Measurements from ENCODE around the gene CCT6A. TPM values are rescaled to one million over a fixed set of nuclear protein-coding genes. Genes with fewer than 3 reads are reported as not detected.
"Not testable (repeated sequence)": the region's sequence is repeated elsewhere in the genome, so short reads cannot be mapped to it uniquely, and the experiment has no call there.

The CCT6A gene
- polyA plus RNA-seq, 1 donor from 2014 or later, result 275 TPM

DNA sequence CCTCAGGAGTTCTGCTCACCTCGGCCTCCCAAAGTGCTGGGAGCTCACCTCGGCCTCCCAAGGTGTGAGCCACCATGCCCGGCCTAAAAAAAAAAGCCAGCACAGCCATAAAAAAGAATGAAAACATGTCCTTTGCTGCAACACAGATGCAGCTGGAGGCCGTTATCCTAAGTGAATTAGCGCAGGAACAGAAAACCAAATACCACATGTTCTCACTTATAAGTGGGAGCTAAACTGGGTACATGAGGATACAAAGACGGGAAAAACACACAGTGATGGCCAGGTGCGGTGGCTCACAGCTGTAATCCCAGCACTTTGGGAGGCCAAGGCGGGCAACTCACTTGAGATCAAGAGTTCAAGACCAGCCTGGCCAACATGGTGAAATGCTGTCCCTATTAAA lies 21.2 kb upstream of the CCT6A start:
- H3K27me3 ChIP-seq (ENCODE audit: insufficient read depth, low read depth, low read length), result no peaks in the 10 kb centered on the region
- H3K9me2 ChIP-seq (ENCODE audit: insufficient read depth, low read length), result no peaks in the 10 kb centered on the region
- no peak overlapping the region for H2AFZ ChIP-seq (ENCODE audit: low read depth, low read length)
- H3K4me2 ChIP-seq (ENCODE audit: low read length), result no peak overlapping the region
- TF ChIP-seq EZH2 (IDR thresholded peaks at IDR 0.05; ENCODE audit: borderline replicate concordance, insufficient read depth, low read length, poor library complexity, severe bottlenecking) (no peak), TAF1 (IDR thresholded peaks at IDR 0.05; ENCODE audit: low read depth) (no peak), RAD21 (conservative IDR thresholded peaks at IDR 0.05) (no peak), EP300 (conservative IDR thresholded peaks at IDR 0.05; ENCODE audit: poor library complexity, severe bottlenecking) (no peak), POLR2AphosphoS5 (IDR thresholded peaks at IDR 0.05) (no peak), SMC3 (conservative IDR thresholded peaks at IDR 0.05; ENCODE audit: poor library complexity) (no peak), MXI1 (conservative IDR thresholded peaks at IDR 0.05; ENCODE audit: poor library complexity, severe bottlenecking) (no peak)
- TF ChIP-seq, protein P1, sequence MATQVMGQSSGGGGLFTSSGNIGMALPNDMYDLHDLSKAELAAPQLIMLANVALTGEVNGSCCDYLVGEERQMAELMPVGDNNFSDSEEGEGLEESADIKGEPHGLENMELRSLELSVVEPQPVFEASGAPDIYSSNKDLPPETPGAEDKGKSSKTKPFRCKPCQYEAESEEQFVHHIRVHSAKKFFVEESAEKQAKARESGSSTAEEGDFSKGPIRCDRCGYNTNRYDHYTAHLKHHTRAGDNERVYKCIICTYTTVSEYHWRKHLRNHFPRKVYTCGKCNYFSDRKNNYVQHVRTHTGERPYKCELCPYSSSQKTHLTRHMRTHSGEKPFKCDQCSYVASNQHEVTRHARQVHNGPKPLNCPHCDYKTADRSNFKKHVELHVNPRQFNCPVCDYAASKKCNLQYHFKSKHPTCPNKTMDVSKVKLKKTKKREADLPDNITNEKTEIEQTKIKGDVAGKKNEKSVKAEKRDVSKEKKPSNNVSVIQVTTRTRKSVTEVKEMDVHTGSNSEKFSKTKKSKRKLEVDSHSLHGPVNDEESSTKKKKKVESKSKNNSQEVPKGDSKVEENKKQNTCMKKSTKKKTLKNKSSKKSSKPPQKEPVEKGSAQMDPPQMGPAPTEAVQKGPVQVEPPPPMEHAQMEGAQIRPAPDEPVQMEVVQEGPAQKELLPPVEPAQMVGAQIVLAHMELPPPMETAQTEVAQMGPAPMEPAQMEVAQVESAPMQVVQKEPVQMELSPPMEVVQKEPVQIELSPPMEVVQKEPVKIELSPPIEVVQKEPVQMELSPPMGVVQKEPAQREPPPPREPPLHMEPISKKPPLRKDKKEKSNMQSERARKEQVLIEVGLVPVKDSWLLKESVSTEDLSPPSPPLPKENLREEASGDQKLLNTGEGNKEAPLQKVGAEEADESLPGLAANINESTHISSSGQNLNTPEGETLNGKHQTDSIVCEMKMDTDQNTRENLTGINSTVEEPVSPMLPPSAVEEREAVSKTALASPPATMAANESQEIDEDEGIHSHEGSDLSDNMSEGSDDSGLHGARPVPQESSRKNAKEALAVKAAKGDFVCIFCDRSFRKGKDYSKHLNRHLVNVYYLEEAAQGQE (IDR thresholded peaks at IDR 0.05; ENCODE audit: borderline replicate concordance), result no peak
- TF ChIP-seq, protein P2, sequence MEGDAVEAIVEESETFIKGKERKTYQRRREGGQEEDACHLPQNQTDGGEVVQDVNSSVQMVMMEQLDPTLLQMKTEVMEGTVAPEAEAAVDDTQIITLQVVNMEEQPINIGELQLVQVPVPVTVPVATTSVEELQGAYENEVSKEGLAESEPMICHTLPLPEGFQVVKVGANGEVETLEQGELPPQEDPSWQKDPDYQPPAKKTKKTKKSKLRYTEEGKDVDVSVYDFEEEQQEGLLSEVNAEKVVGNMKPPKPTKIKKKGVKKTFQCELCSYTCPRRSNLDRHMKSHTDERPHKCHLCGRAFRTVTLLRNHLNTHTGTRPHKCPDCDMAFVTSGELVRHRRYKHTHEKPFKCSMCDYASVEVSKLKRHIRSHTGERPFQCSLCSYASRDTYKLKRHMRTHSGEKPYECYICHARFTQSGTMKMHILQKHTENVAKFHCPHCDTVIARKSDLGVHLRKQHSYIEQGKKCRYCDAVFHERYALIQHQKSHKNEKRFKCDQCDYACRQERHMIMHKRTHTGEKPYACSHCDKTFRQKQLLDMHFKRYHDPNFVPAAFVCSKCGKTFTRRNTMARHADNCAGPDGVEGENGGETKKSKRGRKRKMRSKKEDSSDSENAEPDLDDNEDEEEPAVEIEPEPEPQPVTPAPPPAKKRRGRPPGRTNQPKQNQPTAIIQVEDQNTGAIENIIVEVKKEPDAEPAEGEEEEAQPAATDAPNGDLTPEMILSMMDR (IDR thresholded peaks at IDR 0.05; ENCODE audit: poor library complexity, severe bottlenecking), result no peak
- no peaks in the 10 kb centered on the region for H4K20me1 ChIP-seq (ENCODE audit: insufficient read depth)
- no peaks in the 10 kb centered on the region for H3F3A ChIP-seq (ENCODE audit: insufficient read depth, low read length, poor library complexity, severe bottlenecking)
- no peaks in the 10 kb centered on the region for H3K79me2 ChIP-seq (replicated peaks; ENCODE audit: insufficient read depth, low read length)
- no peak overlapping the region for H3K27ac ChIP-seq (ENCODE audit: low read length)
- H3K36me3 ChIP-seq (ENCODE audit: insufficient read depth, low read length), result no peaks in the 10 kb centered on the region
- H3K9me3 ChIP-seq (ENCODE audit: low read length), result no peaks in the 10 kb centered on the region
- no peak overlapping the region for H3K4me3 ChIP-seq (ENCODE audit: low read length)
- H3K9ac ChIP-seq (ENCODE audit: low read length), result no peak overlapping the region

DNA sequence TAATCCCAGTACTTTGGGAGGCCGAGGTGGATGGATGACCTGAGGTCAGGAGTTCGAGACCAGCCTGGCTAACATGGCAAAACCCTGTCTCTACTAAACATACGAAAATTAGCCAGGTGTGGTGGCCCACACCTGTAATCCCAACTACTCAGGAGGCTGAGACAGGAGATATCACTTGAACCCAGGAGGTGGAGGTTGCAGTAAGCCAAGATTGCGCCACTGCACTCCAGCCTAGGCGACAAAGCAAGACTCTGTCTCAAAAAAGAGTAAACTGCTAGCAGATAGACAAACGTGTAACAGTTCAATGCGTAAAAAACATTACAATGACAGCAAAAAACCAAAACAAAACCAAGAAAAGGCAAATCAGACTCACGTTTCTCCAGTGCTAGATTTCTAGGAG lies 20.0 kb upstream of the CCT6A start:
- not testable (repeated sequence) for H3F3A ChIP-seq (ENCODE audit: insufficient read depth, low read length, poor library complexity, severe bottlenecking); H3K9me2 ChIP-seq (ENCODE audit: insufficient read depth, low read length); H3K4me2 ChIP-seq (ENCODE audit: low read length); H3K36me3 ChIP-seq (ENCODE audit: insufficient read depth, low read length); H4K20me1 ChIP-seq (ENCODE audit: insufficient read depth); H3K9me3 ChIP-seq (ENCODE audit: low read length); H3K27ac ChIP-seq (ENCODE audit: low read length); H3K4me3 ChIP-seq (ENCODE audit: low read length); H3K9ac ChIP-seq (ENCODE audit: low read length); H3K79me2 ChIP-seq (replicated peaks; ENCODE audit: insufficient read depth, low read length); H3K27me3 ChIP-seq (ENCODE audit: insufficient read depth, low read depth, low read length); H2AFZ ChIP-seq (ENCODE audit: low read depth, low read length)

DNA sequence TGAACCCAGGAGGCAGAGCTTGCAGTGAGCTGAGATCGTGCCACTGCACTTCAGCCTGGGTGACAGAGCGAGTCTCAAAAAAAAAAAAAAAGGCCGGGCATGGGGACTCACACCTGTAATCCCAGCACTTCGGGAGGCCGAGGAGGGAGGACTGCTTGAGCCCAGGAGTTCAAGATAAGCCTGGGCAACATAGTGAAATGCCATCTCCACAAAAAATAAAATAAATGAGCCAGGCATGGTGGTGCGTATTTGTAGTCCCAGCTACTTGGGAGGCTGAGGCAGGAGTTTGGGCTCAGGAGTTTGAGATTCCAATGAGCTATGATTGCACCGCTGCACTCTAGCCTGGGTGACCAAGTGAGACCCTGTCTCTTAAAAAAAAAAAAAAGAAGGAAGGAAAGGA lies 19.0 kb upstream of the CCT6A start:
- H3K4me2 ChIP-seq (ENCODE audit: low read length); H3K27ac ChIP-seq (ENCODE audit: low read length); H3K4me3 ChIP-seq (ENCODE audit: low read length): not testable (repeated sequence)

More for the DNA sequence above, 19.0 kb upstream of the CCT6A start:
- not testable (repeated sequence) for H3K27me3 ChIP-seq (ENCODE audit: insufficient read depth, low read depth, low read length); H3K79me2 ChIP-seq (replicated peaks; ENCODE audit: insufficient read depth, low read length); H3F3A ChIP-seq (ENCODE audit: insufficient read depth, low read length, poor library complexity, severe bottlenecking); H2AFZ ChIP-seq (ENCODE audit: low read depth, low read length); H3K9ac ChIP-seq (ENCODE audit: low read length); H3K36me3 ChIP-seq (ENCODE audit: insufficient read depth, low read length); H3K9me3 ChIP-seq (ENCODE audit: low read length); H3K9me2 ChIP-seq (ENCODE audit: insufficient read depth, low read length); H4K20me1 ChIP-seq (ENCODE audit: insufficient read depth)

All from neural cell (in vitro differentiated cells).